Non-pigmented ciliary epithelial cell (primary cell): ENCODE data around the gene C1D.
"Not testable (repeated sequence)": the region's sequence is repeated elsewhere in the genome, so short reads cannot be mapped to it uniquely, and the experiment has no call there.

Experiments used
- DNase-seq: peaks from one replicate; pipeline ENCODE4 v3.0.0-alpha.2; 2010; ENCODE audit warnings: low read depth

The C1D gene, protein sequence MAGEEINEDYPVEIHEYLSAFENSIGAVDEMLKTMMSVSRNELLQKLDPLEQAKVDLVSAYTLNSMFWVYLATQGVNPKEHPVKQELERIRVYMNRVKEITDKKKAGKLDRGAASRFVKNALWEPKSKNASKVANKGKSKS

GRCh38 chr2:68062680-68063387 lies at the start of gene C1D:
Gene C1D, minus strand, starts transcription at chr2:68063004. Its CDS starts 15,694 bp downstream, at chr2:68047310.
- peak; percentile 62 for DNase-seq

DNA sequence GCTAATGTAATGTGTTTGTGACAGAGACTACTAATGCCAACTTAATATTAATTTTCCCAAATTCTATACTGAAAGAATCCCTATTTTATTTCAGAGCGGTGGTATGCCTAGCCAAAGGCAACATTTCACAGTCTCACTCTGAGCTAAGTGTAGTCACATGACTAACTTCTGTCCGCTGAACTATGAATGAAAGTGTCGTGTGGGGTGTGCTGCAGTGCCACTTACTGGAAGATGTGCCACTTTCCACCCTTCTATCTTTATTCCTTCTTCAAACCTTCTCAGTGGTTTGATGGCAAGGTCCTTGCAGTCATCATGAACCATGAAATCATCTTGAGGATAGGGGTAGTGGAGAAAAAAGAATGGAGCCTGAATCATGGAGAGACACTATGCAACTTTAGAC lies 47.3 kb upstream of the C1D start:
- no peak for DNase-seq

DNA sequence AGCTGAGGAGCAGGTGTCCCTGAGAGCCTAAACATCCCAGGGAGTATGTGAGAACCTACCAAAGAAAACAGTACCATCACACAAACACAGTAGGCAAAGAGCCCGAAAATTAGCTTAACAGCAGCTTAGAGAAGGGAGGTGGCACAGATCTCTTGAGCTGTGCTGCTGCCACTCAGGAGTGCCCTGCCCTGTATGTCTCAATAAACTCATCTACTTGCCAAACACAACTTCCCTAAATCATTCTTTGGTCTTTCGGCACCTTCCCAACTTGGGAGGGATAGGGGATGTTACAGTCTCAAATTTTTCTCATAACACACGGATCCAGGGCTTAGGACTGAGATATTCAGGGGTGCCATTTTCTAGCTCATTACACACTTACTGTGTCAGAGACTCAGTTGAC lies 45.3 kb upstream of the C1D start:
- no peak for DNase-seq

DNA sequence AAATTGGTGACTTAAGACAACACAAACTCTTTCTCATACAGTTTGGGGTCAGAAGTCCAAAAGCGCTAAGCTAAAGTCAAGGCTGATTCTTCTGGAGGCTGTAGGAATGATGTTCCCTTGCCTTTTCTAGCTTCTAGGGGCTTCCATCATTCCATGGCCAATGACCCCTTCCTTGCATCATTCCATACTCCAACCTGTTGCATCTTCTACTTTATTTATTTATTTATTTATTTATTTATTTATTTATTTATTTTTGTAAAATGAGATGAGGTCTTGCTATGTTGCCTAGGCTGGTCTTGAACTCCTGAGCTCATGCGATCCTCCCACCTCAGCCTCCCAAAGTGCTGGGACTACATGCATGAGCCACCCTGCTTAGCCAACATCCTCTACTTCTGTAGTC lies 44.7 kb upstream of the C1D start:
- no peak for DNase-seq

- DNase-seq = no peak
Observed at GRCh38 chr2:68104111-68104835, 41.5 kb upstream of the C1D start.

GRCh38 chr2:68103709-68104055 lies 40.9 kb upstream of the C1D start:
- no peak for DNase-seq

- DNase-seq = no peak
Observed at GRCh38 chr2:68103030-68103708, 40.4 kb upstream of the C1D start.

- no peak for DNase-seq
Observed at GRCh38 chr2:68100189-68100588, 37.4 kb upstream of the C1D start.

- no peak for DNase-seq
Observed at GRCh38 chr2:68099260-68099659, 36.5 kb upstream of the C1D start.

- no peak for DNase-seq
Observed at GRCh38 chr2:68098291-68098797, 35.5 kb upstream of the C1D start.

DNA sequence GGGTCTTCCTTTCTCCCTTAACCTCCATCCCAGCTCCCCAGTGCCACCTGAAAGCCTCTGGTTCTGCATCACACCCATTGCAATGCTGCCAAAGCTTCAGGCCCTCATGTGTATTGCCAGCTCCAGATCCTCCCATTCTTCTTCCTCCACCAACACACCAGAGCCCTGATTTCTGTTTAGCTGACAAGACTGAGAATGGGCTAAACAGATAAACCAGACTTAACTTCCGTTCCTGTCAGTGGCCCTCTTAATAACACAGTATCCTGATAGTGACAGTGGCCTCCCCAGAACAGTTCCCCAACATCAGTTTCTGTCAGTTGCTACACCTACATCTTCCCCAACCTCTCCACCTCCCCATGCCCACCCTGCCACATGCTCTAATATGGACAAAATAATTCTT lies 31.3 kb upstream of the C1D start:
- DNase-seq = no peak

GRCh38 chr2:68093634-68094033 lies 30.8 kb upstream of the C1D start:
- DNase-seq = no peak

DNA sequence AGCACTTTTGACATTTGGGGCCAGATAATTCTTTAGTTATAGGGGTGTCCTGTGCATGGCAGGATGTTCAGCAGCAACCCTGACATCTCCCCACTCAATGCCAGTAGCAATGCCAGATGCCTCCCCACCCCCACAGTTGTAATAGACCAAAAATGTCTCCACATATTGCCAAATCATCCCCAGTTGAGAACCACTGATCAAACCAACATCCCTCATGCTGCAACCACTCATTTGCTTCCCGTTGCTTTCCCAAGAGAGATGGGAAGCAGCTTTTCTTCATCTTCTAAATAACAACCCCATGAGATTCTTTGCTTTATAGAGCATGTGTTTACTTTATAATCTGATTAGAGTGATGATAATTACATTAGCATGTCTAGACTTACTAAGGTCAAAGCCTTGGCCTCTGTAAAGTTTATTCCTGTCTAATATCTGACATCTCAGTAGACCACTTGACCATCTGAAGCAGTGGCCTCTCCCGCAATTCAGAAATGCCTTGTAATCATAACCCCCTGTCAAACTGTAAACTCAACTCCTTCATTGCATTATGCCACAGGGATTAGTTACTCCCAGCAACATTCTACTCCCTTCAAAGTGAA lies 28.7 kb upstream of the C1D start:
- DNase-seq = no peak

DNA sequence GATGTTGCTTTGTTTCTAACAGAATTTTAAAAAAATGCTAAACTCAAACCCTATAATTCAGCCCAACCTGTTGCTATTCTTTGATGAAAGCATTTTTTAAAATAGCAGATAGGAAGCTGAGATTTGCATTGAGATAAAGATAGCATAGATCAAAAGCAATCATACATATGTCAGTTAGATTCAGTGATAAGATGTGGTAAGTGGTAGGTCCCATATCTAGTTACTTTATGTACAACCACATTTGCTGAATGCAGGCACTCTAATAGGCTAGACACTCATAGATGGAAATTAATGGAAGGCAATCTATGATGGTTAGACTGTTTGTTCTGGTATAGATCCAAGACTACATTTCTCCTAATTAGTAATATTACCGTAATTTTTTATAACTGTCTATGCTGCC lies 27.2 kb upstream of the C1D start:
- DNase-seq = no peak

DNA sequence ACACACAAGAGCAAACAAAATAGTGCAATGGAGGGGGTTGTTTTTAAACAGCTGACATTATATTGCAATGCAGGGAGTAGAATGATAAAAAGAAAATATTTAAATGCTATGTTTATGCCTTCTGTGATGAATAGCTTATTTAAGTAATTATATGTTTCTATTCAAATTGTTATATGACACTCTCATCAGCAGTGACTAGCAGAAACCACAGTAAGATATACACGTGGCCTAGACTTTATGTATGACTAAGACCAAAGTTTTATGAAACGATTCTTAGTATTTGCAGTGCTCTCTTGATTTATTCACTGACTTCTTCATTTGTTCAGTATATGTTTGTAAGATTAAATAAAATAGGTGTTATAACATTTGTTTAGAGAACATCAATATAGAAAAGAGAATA lies 26.1 kb upstream of the C1D start:
- DNase-seq = no peak

GRCh38 chr2:68086166-68086565 lies 23.4 kb upstream of the C1D start:
- DNase-seq = no peak

DNA sequence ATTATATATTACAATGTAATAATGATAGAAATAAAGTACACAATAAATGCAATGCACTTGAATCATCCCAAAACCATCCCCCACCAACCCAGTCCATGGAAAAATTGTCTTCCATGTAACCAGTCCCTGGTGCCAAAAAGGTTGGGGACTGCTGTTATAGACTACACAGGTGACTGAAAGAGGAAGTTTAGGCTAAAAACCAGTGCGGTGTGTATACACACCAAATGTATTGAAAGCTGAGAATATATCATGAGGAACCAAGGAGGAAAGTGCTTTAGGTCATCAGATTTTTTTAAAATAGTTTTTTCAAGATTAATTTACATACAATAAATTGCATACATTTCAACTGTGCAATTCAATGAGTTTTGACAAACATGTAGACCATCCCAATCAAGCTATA lies 20.5 kb upstream of the C1D start:
- DNase-seq = no peak

DNA sequence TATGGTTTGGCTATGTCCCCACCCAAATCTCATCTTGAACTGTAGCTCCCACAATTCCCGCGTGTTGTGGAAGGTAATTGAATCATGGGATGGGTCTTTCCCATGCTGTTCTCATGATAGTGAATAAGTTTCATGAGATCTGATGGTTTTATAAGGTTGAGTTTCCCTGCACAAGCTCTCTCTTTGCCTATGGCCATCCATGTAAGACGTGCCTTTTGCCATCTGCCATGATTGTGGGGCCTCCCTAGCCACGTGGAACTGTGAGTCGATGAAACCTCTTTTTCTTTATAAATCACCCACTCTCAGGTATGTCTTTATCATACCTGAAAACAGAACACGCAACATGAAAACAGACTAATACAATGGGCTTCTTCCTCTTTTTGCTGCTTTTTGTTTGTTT lies 11.2 kb upstream of the C1D start:
- DNase-seq = no peak

- not testable (repeated sequence) for DNase-seq
Observed at GRCh38 chr2:68063797-68064646, 1.2 kb upstream of the C1D start.

GRCh38 chr2:68060652-68061051 lies 2.2 kb downstream of the C1D start:
- DNase-seq = no peak

GRCh38 chr2:68059784-68060525 lies 2.8 kb downstream of the C1D start:
- no peak for DNase-seq
